AG10803 (cell line): ENCODE results near the gene CTCFL.

ENCODE experiments used
- DNase-seq: peaks from one replicate; pipeline ENCODE4 v3.0.0; 2010; ENCODE audit warnings: low read depth
- H3K4me3 ChIP-seq: 2 replicates; pipeline ENCODE4 v1.5.1; 2011; ENCODE audit warnings: mild to moderate bottlenecking, low read length, control low read depth
- CTCF ChIP-seq: conservative IDR thresholded peaks from 2 replicates; pipeline ENCODE4 v1.5.1; 2011; ENCODE audit warnings: mild to moderate bottlenecking, low read length, control low read depth, inconsistent platforms

The CTCFL gene

GRCh38 chr20:57559658-57560553, 35.0 kb upstream of the CTCFL start:
- TF ChIP-seq CTCF = no peak
- no peak overlapping the region for H3K4me3 ChIP-seq
- DNase-seq = no peak

- no peak overlapping the region for H3K4me3 ChIP-seq
- DNase-seq = no peak
- no peak for TF ChIP-seq CTCF
These were observed 34.3 kb upstream of the CTCFL start for GRCh38 chr20:57559289-57559634.

GRCh38 chr20:57558614-57559288, 33.8 kb upstream of the CTCFL start:
- DNase-seq = no peak
- TF ChIP-seq CTCF = no peak
- H3K4me3 ChIP-seq = no peak overlapping the region

- no peak overlapping the region for H3K4me3 ChIP-seq
- no peak for TF ChIP-seq CTCF
- no peak for DNase-seq
These were observed 33.1 kb upstream of the CTCFL start for GRCh38 chr20:57557926-57558613.

GRCh38 chr20:57556980-57557274, 32.0 kb upstream of the CTCFL start:
- DNase-seq = no peak
- TF ChIP-seq CTCF = no peak
- H3K4me3 ChIP-seq = no peak overlapping the region

- no peak for TF ChIP-seq CTCF
- DNase-seq = no peak
- H3K4me3 ChIP-seq = no peak overlapping the region
These were observed 30.7 kb upstream of the CTCFL start for GRCh38 chr20:57555457-57556184.
